ENCODE results near the gene TMEM106B. TPM values are rescaled to one million over a fixed set of nuclear protein-coding genes. Genes with fewer than 3 reads are reported as not detected.

Gene TMEM106B
- total RNA-seq, 3 donors from 2014 or later = 21.8 to 25.4 (median 22.1) TPM

DNA sequence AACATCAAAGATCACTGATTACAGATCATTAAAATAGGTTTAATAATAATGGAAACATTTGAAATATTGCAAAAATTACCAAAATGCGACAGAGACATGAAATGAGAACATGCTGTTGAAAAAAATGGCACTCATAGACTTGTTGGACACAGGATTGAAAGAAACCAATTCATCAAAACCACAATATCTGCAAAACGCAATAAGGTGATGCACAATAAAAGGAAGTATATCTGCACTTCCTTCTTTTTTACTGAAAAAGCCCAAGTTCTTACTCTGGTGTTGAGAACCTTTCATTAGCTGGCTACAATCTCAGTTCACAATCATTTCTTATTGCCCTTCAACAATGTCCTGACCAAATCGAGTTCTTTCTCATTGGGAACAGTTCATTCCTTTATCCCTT, 28.7 kb downstream of the TMEM106B start:
- Mint-ChIP-seq H3K9me3 (peaks cover 6% of the 10 kb centered on the region), H3K4me3 (no peak overlapping the region), H3K4me1 (ENCODE audit: low read depth) (peaks cover 16% of the 10 kb centered on the region), H3K36me3 (ENCODE audit: insufficient read depth) (peaks cover 36% of the 10 kb centered on the region), H3K27me3 (ENCODE audit: low read depth) (no peaks in the 10 kb centered on the region)
- no peak for DNase-seq
- no peak for ATAC-seq

DNA sequence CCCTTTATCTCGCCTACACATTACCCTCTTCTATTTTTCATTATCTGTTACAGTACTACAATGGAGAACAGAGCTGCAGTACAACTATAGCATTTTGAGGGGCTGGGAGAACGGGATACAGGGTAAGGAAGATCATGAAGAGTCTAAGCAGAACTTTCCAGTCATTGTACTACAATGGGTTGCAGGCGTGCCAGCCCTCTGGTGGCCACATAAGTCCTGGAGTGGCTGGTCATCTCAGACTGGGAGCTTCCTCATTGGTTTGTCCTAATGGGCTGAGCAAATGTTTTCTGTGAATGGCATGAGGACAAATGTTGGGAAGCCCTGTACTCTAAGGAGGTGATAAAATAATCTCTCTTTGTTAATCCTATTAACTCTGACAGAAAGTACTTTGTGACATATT, 33.0 kb downstream of the TMEM106B start:
- Mint-ChIP-seq H3K27me3 (ENCODE audit: low read depth) (peaks cover 3% of the 10 kb centered on the region), H3K9me3 (no peaks in the 10 kb centered on the region), H3K36me3 (ENCODE audit: insufficient read depth) (peaks cover 16% of the 10 kb centered on the region), H3K4me1 (ENCODE audit: low read depth) (peaks cover 15% of the 10 kb centered on the region), H3K4me3 (no peak overlapping the region)
- DNase-seq (no peak), ATAC-seq (no peak)

DNA sequence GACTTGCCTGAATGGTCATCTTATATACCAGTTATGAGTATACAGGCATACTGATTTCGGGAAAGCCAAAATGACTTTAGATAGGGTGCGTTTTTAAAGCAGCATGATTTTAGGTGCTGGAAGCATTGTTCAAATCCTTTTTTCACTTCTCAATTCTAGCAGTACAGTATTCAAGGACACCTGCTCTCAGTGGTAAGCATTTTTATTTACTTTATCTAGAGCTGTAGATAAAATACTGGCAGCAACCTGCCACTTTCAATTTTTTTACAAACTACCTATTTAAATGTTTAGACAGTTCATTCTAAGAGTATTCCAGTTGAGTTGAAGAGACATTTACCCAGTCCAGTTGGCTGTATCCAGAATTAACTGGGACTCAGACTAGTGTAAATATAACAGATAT, 33.6 kb downstream of the TMEM106B start:
- ATAC-seq = no peak
- Mint-ChIP-seq H3K36me3 (ENCODE audit: insufficient read depth) (peaks cover 11% of the 10 kb centered on the region), H3K9me3 (no peaks in the 10 kb centered on the region), H3K27me3 (ENCODE audit: low read depth) (peaks cover 3% of the 10 kb centered on the region), H3K4me3 (no peak overlapping the region), H3K4me1 (ENCODE audit: low read depth) (peaks cover 9% of the 10 kb centered on the region)
- no peak for DNase-seq

DNA sequence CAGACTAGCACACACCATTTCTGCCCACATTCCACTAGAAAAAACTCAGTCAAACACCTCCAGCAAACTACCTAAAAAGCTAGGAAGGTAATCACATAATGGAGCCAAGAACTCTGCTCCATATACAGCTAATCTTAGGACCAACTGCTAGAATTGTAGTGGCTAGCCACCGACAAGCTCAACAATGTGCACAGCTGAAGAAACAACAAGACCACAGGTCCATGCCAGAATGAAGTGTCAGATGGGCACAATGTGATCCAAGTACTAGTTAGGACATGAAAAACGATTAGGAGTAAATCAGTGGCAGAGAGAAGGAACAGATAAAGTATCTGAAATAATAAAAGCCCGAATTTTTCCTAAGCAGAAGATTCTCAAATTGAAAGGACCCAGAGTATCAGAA, 38.6 kb downstream of the TMEM106B start:
- no peak for ATAC-seq
- Mint-ChIP-seq H3K27me3 (ENCODE audit: low read depth) (peaks cover 3% of the 10 kb centered on the region), H3K4me3 (no peak overlapping the region), H3K36me3 (ENCODE audit: insufficient read depth) (peaks cover 9% of the 10 kb centered on the region), H3K4me1 (ENCODE audit: low read depth) (peaks cover under 1% of the 10 kb centered on the region), H3K9me3 (peaks cover 15% of the 10 kb centered on the region)
- DNase-seq = no peak

DNA sequence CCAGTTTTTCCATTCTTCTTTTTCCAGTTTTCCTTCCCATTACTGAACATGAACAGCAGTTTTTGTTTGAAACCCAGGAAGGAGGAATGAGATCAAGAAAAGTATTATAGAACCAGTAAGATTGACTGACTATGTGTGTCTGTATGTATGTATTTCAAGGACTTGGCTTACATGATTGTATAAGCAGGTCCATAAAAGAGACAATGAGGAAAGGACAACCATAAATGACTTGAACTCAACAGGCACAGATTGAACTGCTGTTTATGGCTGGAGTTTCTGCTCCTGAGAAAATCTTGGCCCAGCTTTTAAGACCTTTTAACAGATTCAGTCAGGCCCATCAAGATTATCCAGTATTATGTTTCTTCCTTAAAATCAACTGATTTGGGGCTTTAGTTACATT, 39.1 kb downstream of the TMEM106B start:
- peaks cover 15% of the 10 kb centered on the region for H3K9me3 Mint-ChIP-seq
- ATAC-seq = no peak
- H3K4me3 Mint-ChIP-seq = no peak overlapping the region
- peaks cover 3% of the 10 kb centered on the region for H3K4me1 Mint-ChIP-seq (ENCODE audit: low read depth)
- peaks cover 3% of the 10 kb centered on the region for H3K27me3 Mint-ChIP-seq (ENCODE audit: low read depth)
- DNase-seq = no peak
- H3K36me3 Mint-ChIP-seq (ENCODE audit: insufficient read depth) = peaks cover 9% of the 10 kb centered on the region

DNA sequence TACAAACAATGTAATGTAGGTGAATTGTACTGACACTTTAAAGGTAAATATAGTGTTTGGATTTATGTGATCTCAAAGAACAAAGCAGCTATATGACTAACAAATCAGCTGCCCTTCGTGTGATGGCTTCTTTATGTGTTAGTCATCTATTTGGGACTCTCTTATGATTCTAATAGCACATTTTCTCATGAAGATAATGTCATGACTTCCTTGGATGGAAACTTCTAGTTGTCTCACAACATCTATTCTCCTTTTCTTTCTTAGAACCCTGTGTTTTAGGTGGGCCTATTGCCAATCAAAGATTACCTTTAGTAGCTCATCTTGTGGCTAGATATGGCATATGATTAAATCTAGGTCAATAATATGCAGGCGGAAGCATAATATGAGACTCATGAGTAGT, 45.0 kb downstream of the TMEM106B start:
- Mint-ChIP-seq H3K36me3 (ENCODE audit: insufficient read depth) (peaks cover 9% of the 10 kb centered on the region), H3K27me3 (ENCODE audit: low read depth) (no peaks in the 10 kb centered on the region), H3K4me3 (no peak overlapping the region), H3K9me3 (peaks cover 15% of the 10 kb centered on the region), H3K4me1 (ENCODE audit: low read depth) (peaks cover 11% of the 10 kb centered on the region)
- DNase-seq = no peak
- peak; percentile 33 to 49 for ATAC-seq

DNA sequence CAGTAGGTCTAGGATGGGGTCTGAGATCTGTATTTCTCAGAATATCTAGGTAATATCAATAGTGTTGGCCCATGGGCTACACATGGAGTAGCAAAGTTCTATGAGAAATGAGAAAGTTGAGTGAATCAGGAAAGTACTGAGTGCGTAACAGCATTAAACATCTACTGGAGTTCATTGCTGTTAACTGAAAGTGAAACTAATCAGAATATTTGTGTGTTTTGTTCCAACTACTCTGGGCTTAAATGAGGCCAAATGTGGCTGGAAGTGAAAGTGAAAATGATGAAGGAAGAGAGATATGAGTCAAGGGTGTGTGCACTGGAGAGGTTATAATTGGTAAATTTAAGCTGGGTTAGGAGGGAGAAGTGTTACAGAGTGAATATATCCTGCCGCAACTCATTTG, 46.5 kb downstream of the TMEM106B start:
- Mint-ChIP-seq H3K4me3 (no peak overlapping the region), H3K9me3 (peaks cover 3% of the 10 kb centered on the region)

DNA sequence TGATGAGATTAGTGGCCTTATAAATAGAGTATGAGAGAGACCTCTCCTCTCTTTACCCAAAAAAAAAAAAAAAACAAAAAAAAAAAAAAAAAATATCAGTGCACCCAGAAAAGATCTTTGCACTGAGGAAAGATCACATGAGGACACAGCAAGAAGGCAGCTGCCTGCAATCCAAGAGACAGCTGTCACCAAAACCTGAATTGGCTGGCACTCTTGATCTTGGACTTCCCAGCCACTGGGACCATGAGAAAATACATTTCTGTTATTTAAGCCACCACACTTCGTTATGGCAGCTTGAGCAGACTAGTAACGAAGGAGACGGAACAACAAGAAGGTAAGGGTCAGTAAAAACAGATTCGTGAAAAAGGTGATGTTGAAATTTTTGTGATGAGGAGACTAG, 47.0 kb downstream of the TMEM106B start:
- Mint-ChIP-seq H3K4me1 (ENCODE audit: low read depth) (peaks cover 11% of the 10 kb centered on the region), H3K4me3 (no peak overlapping the region), H3K27me3 (ENCODE audit: low read depth) (no peaks in the 10 kb centered on the region), H3K9me3 (no peaks in the 10 kb centered on the region), H3K36me3 (ENCODE audit: insufficient read depth) (no peaks in the 10 kb centered on the region)
- ATAC-seq (no peak), DNase-seq (no peak)

More for the DNA sequence above, 46.5 kb downstream of the TMEM106B start:
- Mint-ChIP-seq H3K27me3 (ENCODE audit: low read depth) (no peaks in the 10 kb centered on the region), H3K36me3 (ENCODE audit: insufficient read depth) (no peaks in the 10 kb centered on the region), H3K4me1 (ENCODE audit: low read depth) (peaks cover 11% of the 10 kb centered on the region)
- DNase-seq (no peak), ATAC-seq (peak; percentile 85 to 87)

DNA sequence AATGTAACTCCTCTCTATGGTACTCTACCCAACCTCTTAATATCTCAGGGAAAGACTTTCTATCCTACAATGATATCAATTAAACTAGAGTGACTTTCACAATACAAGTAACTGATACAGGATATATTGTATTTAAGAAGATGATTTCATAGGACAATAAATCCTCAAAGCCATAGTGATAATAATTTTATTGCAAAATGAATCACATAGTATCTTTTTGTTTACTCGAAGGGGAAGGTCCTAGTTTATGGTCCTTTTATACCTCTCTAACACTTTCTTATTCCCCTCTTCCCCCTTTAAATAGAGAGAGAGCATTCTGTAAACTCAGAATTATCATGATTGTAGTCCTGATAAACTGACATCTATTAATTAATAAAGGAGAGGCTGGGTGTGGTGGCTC, 56.4 kb downstream of the TMEM106B start:
- ATAC-seq (no peak), DNase-seq (no peak)
- H3K27me3 Mint-ChIP-seq (ENCODE audit: low read depth) = no peaks in the 10 kb centered on the region
- no peaks in the 10 kb centered on the region for H3K36me3 Mint-ChIP-seq (ENCODE audit: insufficient read depth)
- no peaks in the 10 kb centered on the region for H3K9me3 Mint-ChIP-seq
- no peak overlapping the region for H3K4me3 Mint-ChIP-seq
- no peaks in the 10 kb centered on the region for H3K4me1 Mint-ChIP-seq (ENCODE audit: low read depth)

DNA sequence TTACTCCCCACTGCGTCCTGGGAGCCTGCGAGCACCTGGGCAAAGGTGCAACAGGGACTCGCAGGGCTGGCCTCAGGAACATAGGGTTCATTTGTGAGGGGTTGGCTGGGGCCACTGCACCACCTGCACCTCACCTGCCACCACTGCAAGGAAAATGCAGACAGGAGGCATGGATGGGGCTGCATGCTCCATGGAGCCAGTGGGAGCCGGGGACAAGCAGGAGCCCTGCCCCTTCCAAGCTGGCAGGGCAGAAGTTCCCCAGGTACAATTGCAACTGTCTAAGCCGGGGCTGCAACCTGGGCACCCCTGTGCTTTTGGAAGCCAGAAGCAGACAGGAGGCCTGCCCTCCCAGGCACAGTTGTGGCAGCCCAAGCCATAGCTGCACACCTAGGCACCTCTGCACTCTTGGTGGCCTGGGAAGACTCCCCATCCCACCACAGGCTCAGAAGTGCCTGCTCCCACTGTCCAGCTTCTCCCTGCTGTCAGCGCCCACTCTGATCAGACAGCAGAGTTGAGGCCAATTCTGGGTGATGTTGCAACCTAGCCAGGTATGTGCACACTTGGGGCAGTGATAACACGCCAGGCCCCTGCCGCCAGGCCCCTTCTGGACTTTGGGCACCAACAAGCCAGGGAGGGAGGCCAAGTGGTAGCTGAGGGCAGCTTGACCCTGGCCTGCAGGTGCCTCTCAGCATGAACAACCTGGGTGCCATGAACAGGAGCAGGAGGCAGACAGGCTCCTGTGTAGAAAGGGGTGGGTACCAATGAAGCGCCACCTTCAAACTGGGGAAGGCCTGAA, 58.2 kb downstream of the TMEM106B start:
- Mint-ChIP-seq H3K4me3 (no peak overlapping the region), H3K36me3 (ENCODE audit: insufficient read depth) (no peaks in the 10 kb centered on the region), H3K4me1 (ENCODE audit: low read depth) (no peaks in the 10 kb centered on the region), H3K27me3 (ENCODE audit: low read depth) (no peaks in the 10 kb centered on the region), H3K9me3 (no peaks in the 10 kb centered on the region)
- DNase-seq (no peak), ATAC-seq (no peak)

DNA sequence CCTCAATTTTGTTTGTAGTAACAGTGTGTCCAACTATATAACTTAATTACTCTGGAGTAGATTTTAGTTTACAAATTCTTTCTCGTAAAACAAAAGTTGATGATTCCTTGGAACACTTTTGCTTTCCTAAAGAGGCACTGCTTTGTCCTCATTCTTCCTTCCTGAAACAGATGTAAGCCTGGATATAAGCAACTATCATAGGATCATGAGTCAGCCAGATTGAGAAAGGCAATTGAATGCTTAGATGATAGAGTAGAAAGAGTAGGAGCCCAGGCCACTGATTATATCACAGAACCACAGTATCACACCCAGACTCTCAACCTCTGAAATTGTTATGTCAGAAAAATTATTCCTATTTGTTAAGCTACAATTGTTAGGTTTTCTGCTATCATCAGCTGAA, 69.9 kb downstream of the TMEM106B start:
- Mint-ChIP-seq H3K27me3 (ENCODE audit: low read depth) (peaks cover 2% of the 10 kb centered on the region), H3K4me3 (no peak overlapping the region), H3K9me3 (peaks cover 22% of the 10 kb centered on the region), H3K4me1 (ENCODE audit: low read depth) (no peaks in the 10 kb centered on the region), H3K36me3 (ENCODE audit: insufficient read depth) (peaks cover 1% of the 10 kb centered on the region)
- DNase-seq (no peak), ATAC-seq (no peak)

DNA sequence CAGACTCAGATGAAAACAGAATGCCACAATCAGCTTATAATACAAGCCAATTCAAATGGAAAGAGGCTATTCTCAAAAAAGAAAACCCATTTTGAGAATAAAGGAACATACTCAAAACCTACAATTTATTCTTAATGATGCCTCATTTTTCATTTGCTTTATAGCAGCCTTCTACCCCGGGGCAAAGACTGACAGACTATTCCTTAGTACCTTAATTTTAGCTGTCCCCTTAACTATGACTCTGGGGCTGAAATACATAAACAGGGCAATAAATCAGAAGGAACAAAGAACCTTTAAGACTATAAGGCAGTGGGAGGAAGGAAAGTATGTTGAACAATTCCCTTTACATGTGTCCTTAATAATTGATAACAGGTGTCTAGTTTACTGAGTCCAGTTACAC, 76.8 kb downstream of the TMEM106B start:
- peaks cover 10% of the 10 kb centered on the region for H3K9me3 Mint-ChIP-seq

DNA sequence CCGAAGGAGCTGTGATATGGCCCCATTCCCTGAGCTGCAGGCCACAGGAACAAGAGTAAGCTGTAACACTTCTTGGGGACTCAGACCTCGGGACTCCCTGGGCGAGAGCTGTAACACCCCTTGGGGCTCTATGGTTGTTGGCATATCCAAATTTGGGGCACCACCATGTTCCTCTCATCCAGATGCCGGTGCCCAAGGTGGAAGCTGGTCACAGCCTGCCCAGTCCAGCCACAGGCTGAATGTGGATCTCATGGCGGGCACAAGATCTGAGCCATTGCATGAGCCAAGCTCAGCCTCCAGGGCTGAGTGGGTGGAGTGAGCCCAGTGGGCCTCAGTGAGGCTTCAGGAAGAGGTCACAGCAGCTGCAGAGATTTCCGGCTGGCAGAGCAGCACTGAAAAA, 78.9 kb downstream of the TMEM106B start:
- DNase-seq (no peak), ATAC-seq (no peak)
- H3K9me3 Mint-ChIP-seq = peaks cover 10% of the 10 kb centered on the region
- H3K4me1 Mint-ChIP-seq (ENCODE audit: low read depth) = peaks cover 2% of the 10 kb centered on the region
- H3K4me3 Mint-ChIP-seq = no peak overlapping the region
- peaks cover 2% of the 10 kb centered on the region for H3K27me3 Mint-ChIP-seq (ENCODE audit: low read depth)
- H3K36me3 Mint-ChIP-seq (ENCODE audit: insufficient read depth) = no peaks in the 10 kb centered on the region

More for the DNA sequence above, 76.8 kb downstream of the TMEM106B start:
- no peak for DNase-seq
- Mint-ChIP-seq H3K4me1 (ENCODE audit: low read depth) (no peaks in the 10 kb centered on the region), H3K27me3 (ENCODE audit: low read depth) (peaks cover 2% of the 10 kb centered on the region), H3K4me3 (no peak overlapping the region), H3K36me3 (ENCODE audit: insufficient read depth) (no peaks in the 10 kb centered on the region)
- ATAC-seq = no peak

DNA sequence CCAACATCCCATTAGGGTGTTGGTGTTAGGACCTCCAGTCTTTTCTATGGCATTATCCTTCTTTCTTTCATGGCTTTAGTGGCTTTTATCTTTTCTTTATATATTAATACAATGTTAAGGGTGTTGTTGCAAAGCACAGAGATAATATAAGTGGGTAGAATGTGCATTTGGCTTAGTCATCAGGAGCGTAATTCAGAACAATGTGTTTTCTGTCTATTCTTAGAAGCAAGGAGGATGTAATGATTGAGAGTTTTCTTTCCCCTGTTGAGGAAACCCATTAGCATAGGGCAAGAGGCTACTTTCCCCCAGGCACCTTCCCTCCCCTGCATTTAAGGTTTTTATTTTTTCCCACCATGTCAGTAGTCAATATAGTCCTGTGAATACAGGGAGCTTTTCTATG, 79.7 kb downstream of the TMEM106B start:
- peaks cover 2% of the 10 kb centered on the region for H3K4me1 Mint-ChIP-seq (ENCODE audit: low read depth)
- no peak overlapping the region for H3K4me3 Mint-ChIP-seq
- ATAC-seq = no peak
- no peak for DNase-seq
- H3K27me3 Mint-ChIP-seq (ENCODE audit: low read depth) = peaks cover 2% of the 10 kb centered on the region
- H3K36me3 Mint-ChIP-seq (ENCODE audit: insufficient read depth) = no peaks in the 10 kb centered on the region
- H3K9me3 Mint-ChIP-seq = peaks cover 10% of the 10 kb centered on the region

DNA sequence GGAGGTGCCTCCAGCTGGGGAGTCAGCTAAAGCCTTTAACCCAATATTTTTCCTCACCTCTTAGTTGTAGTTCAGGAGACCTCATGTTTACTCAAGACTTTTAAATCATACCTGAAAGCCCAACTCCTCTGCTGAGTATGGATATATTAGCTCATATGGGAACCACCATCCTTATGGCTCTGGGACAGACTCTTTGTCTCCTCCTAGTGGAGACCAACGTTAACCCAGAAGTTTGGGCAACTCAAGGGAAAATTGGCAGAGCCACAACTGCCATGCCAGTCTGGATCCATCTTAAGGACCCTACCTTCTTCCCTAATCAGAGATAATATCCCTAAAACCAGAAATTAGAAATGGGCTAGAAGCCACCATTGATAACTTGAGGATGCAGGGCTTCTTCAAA, 80.8 kb downstream of the TMEM106B start:
- peaks cover 2% of the 10 kb centered on the region for H3K4me1 Mint-ChIP-seq (ENCODE audit: low read depth)
- no peak for ATAC-seq
- no peak overlapping the region for H3K4me3 Mint-ChIP-seq
- no peaks in the 10 kb centered on the region for H3K36me3 Mint-ChIP-seq (ENCODE audit: insufficient read depth)
- DNase-seq = no peak
- peaks cover 10% of the 10 kb centered on the region for H3K9me3 Mint-ChIP-seq
- H3K27me3 Mint-ChIP-seq (ENCODE audit: low read depth) = peaks cover 2% of the 10 kb centered on the region
